Neural progenitor cell (in vitro differentiated cells): ENCODE data around the gene ABHD11. TPM values are rescaled to one million over a fixed set of nuclear protein-coding genes. Genes with fewer than 3 reads are reported as not detected.

Source experiments
- DNase-seq: peaks from one replicate; pipeline ENCODE4 v3.0.0-alpha.2; 2016; ENCODE audit warnings: low spot score
- H2AFZ ChIP-seq: fragments of 200-600 bp; sonication (generic); replicated peaks from 2 replicates; pipeline ENCODE4 v1.6.1; 2016; ENCODE audit warnings: antibody characterized with exemption
- H3F3A ChIP-seq: fragments of 200-600 bp; sonication (generic); 2 replicates; pipeline ENCODE4 v1.6.1; 2016; ENCODE audit warnings: antibody characterized with exemption, low read depth
- H3K27ac ChIP-seq: fragments of 200-600 bp; sonication (generic); 2 replicates; pipeline ENCODE4 v1.5.1; 2016; ENCODE audit warnings: mild to moderate bottlenecking
- H3K27me3 ChIP-seq: fragments of 200-600 bp; sonication (generic); 2 replicates; pipeline ENCODE4 v1.6.1; 2016; ENCODE audit warnings: mild to moderate bottlenecking, moderate library complexity
- H3K36me3 ChIP-seq: fragments of 200-600 bp; sonication (generic); 2 replicates; pipeline ENCODE4 v1.5.1; 2016
- H3K4me1 ChIP-seq: fragments of 200-600 bp; sonication (generic); 2 replicates; pipeline ENCODE4 v1.6.1; 2016; ENCODE audit warnings: mixed run types
- H3K4me2 ChIP-seq: fragments of 200-600 bp; sonication (generic); 2 replicates; pipeline ENCODE4 v1.6.1; 2016
- H3K4me3 ChIP-seq: fragments of 200-600 bp; sonication (generic); 2 replicates; pipeline ENCODE4 v1.5.1; 2016
- H3K79me2 ChIP-seq: fragments of 200-600 bp; sonication (generic); 2 replicates; pipeline ENCODE4 v1.6.1; 2016; ENCODE audit warnings: low read depth
- H3K9ac ChIP-seq: fragments of 200-600 bp; sonication (generic); 2 replicates; pipeline ENCODE4 v1.6.1; 2016
- H3K9me3 ChIP-seq: fragments of 200-600 bp; sonication (generic); 2 replicates; pipeline ENCODE4 v1.5.1; 2016; ENCODE audit warnings: low read depth
- H4K20me1 ChIP-seq: fragments of 200-600 bp; sonication (generic); 2 replicates; pipeline ENCODE4 v1.6.1; 2016; ENCODE audit warnings: low read depth
- H3K27ac Mint-ChIP-seq: 3 replicates; pipeline ENCODE4 v1.8.0; 2021; ENCODE audit warnings: mixed read lengths
- H3K27me3 Mint-ChIP-seq: 2 replicates; pipeline ENCODE4 v1.8.0; 2022; ENCODE audit warnings: low read depth, mild to moderate bottlenecking, inconsistent platforms, moderate library complexity, mixed read lengths; ENCODE audit not compliant: insufficient read depth
- H3K36me3 Mint-ChIP-seq: 3 replicates; pipeline ENCODE4 v1.8.0; 2021; ENCODE audit warnings: mixed read lengths
- H3K4me1 Mint-ChIP-seq: 3 replicates; pipeline ENCODE4 v1.8.0; 2021; ENCODE audit warnings: mixed read lengths
- H3K4me3 Mint-ChIP-seq: 3 replicates; pipeline ENCODE4 v1.8.0; 2021; ENCODE audit warnings: mild to moderate bottlenecking, moderate library complexity, mixed read lengths
- H3K9me3 Mint-ChIP-seq: 3 replicates; pipeline ENCODE4 v1.8.0; 2020; ENCODE audit warnings: mixed read lengths
- EZH2 ChIP-seq: fragments of 200-600 bp; sonication (generic); IDR thresholded peaks from 2 replicates; pipeline ENCODE4 v1.6.1; 2017; ENCODE audit warnings: antibody characterized with exemption, mild to moderate bottlenecking, moderate library complexity
- EZH2phosphoT487 ChIP-seq: fragments of 200-600 bp; sonication (generic); IDR thresholded peaks from 2 replicates; pipeline ENCODE4 v1.6.1; 2017; ENCODE audit warnings: antibody characterized with exemption
- total RNA-seq: library from RNA; depleted of rRNA; stranded (reverse); fragments of >200 nt; gene quantifications from 2 replicates; pipeline ENCODE4 v1.2.3, GENCODE V29; 2015; ENCODE audit warnings: low replicate concordance
- TF ChIP-seq, protein P1 (sequence below): fragments of 200-600 bp; sonication (generic); IDR thresholded peaks from 2 replicates; pipeline ENCODE4 v1.5.1; 2017; ENCODE audit warnings: antibody characterized with exemption, mild to moderate bottlenecking

The ABHD11 gene
- total RNA-seq, 1 donor from 2014 or later, result 9.3 TPM

- H3K4me1 Mint-ChIP-seq, result peaks cover 8% of the 10 kb centered on the region
- no peak for TF ChIP-seq EZH2phosphoT487
- TF ChIP-seq, protein P1, sequence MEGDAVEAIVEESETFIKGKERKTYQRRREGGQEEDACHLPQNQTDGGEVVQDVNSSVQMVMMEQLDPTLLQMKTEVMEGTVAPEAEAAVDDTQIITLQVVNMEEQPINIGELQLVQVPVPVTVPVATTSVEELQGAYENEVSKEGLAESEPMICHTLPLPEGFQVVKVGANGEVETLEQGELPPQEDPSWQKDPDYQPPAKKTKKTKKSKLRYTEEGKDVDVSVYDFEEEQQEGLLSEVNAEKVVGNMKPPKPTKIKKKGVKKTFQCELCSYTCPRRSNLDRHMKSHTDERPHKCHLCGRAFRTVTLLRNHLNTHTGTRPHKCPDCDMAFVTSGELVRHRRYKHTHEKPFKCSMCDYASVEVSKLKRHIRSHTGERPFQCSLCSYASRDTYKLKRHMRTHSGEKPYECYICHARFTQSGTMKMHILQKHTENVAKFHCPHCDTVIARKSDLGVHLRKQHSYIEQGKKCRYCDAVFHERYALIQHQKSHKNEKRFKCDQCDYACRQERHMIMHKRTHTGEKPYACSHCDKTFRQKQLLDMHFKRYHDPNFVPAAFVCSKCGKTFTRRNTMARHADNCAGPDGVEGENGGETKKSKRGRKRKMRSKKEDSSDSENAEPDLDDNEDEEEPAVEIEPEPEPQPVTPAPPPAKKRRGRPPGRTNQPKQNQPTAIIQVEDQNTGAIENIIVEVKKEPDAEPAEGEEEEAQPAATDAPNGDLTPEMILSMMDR, result no peak
- no peak for TF ChIP-seq EZH2
- Histone ChIP-seq H3K9me3 (no peaks in the 10 kb centered on the region), H3K27ac (no peak overlapping the region), H3K36me3 (no peaks in the 10 kb centered on the region), H3K9ac (no peak overlapping the region), H3K27me3 (no peaks in the 10 kb centered on the region), H3K4me3 (no peak overlapping the region), H3K4me1 (no peaks in the 10 kb centered on the region), H3K4me2 (no peak overlapping the region), H4K20me1 (peaks cover 34% of the 10 kb centered on the region), H2AFZ (no peak overlapping the region), H3K79me2 (no peaks in the 10 kb centered on the region), H3F3A (no peaks in the 10 kb centered on the region)
- H3K27me3 Mint-ChIP-seq, result no peaks in the 10 kb centered on the region
- no peaks in the 10 kb centered on the region for H3K9me3 Mint-ChIP-seq
- H3K36me3 Mint-ChIP-seq, result no peaks in the 10 kb centered on the region
- H3K4me3 Mint-ChIP-seq, result no peak overlapping the region
- H3K27ac Mint-ChIP-seq, result no peak overlapping the region
- DNase-seq, result no peak
Measured at GRCh38 chr7:73712773-73713172, 25.8 kb downstream of the ABHD11 start.

DNA sequence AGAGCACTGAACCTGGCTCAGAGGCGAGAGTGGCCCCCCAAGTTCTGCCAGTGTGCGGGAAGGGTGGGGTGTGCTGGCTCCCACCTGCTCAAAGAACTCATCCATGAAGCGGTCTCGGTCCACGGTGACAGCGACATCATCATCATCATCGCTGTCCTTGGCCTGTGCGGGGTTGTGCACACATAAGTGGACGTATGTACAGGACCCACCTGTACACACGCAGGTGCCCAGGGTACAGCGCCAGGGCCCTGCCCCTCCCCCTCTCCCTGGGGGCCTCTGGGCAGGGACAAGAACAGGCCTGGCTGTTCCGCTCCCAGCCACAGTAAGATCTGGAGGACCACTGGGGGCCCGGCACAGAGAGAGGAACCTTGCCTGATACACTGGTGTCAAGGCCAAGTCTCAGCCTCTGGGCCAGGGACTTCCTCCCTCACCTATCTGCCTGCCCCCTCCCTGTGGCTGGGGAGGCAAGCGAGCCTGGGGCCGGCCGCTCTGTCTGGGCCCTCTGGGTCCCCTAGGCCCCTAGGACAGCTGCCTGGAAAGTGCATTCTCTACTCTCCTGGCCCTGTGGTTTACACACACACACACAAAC is 29.5 kb downstream of the ABHD11 start:
- no peaks in the 10 kb centered on the region for H3K9me3 Mint-ChIP-seq
- no peak overlapping the region for H3K27ac Mint-ChIP-seq
- H3K79me2 ChIP-seq, result no peaks in the 10 kb centered on the region

GRCh38 chr7:73707045-73707631 is 31.5 kb downstream of the ABHD11 start:
- peaks cover 32% of the 10 kb centered on the region for H4K20me1 ChIP-seq
- no peak overlapping the region for H3K4me3 Mint-ChIP-seq
- peaks cover 11% of the 10 kb centered on the region for H3F3A ChIP-seq
- H3K4me2 ChIP-seq, result no peak overlapping the region
- H3K27ac ChIP-seq, result no peak overlapping the region
- H3K36me3 ChIP-seq, result no peaks in the 10 kb centered on the region
- peaks cover 9% of the 10 kb centered on the region for H3K4me1 ChIP-seq
- H3K27ac Mint-ChIP-seq, result peak overlapping the region; percentile 53
- no peaks in the 10 kb centered on the region for H3K9me3 Mint-ChIP-seq
- H3K9me3 ChIP-seq, result no peaks in the 10 kb centered on the region
- peaks cover 3% of the 10 kb centered on the region for H3K36me3 Mint-ChIP-seq
- H2AFZ ChIP-seq, result no peak overlapping the region
- H3K79me2 ChIP-seq, result no peaks in the 10 kb centered on the region
- DNase-seq, result no peak
- H3K4me1 Mint-ChIP-seq, result peaks cover 12% of the 10 kb centered on the region
- H3K27me3 ChIP-seq, result no peaks in the 10 kb centered on the region
- H3K4me3 ChIP-seq, result no peak overlapping the region
- TF ChIP-seq EZH2 (no peak), EZH2phosphoT487 (no peak)
- TF ChIP-seq, protein P1, result no peak
- no peak overlapping the region for H3K9ac ChIP-seq
- peaks cover 2% of the 10 kb centered on the region for H3K27me3 Mint-ChIP-seq

More for the DNA sequence above, 29.5 kb downstream of the ABHD11 start:
- TF ChIP-seq EZH2phosphoT487, result no peak
- no peak for TF ChIP-seq EZH2
- TF ChIP-seq, protein P1, result no peak
- peaks cover 4% of the 10 kb centered on the region for H3F3A ChIP-seq
- no peaks in the 10 kb centered on the region for H3K9me3 ChIP-seq
- DNase-seq, result no peak
- Mint-ChIP-seq H3K36me3 (no peaks in the 10 kb centered on the region), H3K27me3 (peaks cover 2% of the 10 kb centered on the region), H3K4me1 (peaks cover 3% of the 10 kb centered on the region), H3K4me3 (no peak overlapping the region)
- H3K27me3 ChIP-seq, result no peaks in the 10 kb centered on the region
- no peak overlapping the region for H3K4me3 ChIP-seq
- no peak overlapping the region for H3K4me2 ChIP-seq
- H3K36me3 ChIP-seq, result no peaks in the 10 kb centered on the region
- no peak overlapping the region for H3K27ac ChIP-seq
- no peak overlapping the region for H2AFZ ChIP-seq
- peaks cover 4% of the 10 kb centered on the region for H3K4me1 ChIP-seq
- H3K9ac ChIP-seq, result no peak overlapping the region
- H4K20me1 ChIP-seq, result peaks cover 34% of the 10 kb centered on the region
